RWPE1 (cell line): ENCODE measurements around the gene LRIG1.

Experiments used
- CTCF ChIA-PET: fragments of 350-600 bp; sonication (Branson Sonifier 250); formaldehyde crosslinking; extraction: SDS; loops from one replicate; lab custom pipeline; 2021; lab: Yijun Ruan, JAX
- POLR2A ChIA-PET: fragments of 400-600 bp; formaldehyde crosslinking; extraction: SDS; loops from one replicate; lab custom pipeline; 2020; ENCODE audit warnings: antibody characterized with exemption; ENCODE audit not compliant: low non-redundant PET; lab: Yijun Ruan, JAX
- DNase-seq: peaks from one replicate; pipeline ENCODE4 v3.0.0; 2012; ENCODE audit warnings: low spot score
- H3K27ac ChIP-seq: fragments of 450-650 bp; 2 replicates; pipeline ENCODE4 v1.5.1; 2017
- TF ChIP-seq, protein P1 (sequence below): fragments of 450-650 bp; conservative IDR thresholded peaks from 2 replicates; pipeline ENCODE4 v1.5.1; 2017; ENCODE audit warnings: low read depth, mild to moderate bottlenecking

The LRIG1 gene

DNA sequence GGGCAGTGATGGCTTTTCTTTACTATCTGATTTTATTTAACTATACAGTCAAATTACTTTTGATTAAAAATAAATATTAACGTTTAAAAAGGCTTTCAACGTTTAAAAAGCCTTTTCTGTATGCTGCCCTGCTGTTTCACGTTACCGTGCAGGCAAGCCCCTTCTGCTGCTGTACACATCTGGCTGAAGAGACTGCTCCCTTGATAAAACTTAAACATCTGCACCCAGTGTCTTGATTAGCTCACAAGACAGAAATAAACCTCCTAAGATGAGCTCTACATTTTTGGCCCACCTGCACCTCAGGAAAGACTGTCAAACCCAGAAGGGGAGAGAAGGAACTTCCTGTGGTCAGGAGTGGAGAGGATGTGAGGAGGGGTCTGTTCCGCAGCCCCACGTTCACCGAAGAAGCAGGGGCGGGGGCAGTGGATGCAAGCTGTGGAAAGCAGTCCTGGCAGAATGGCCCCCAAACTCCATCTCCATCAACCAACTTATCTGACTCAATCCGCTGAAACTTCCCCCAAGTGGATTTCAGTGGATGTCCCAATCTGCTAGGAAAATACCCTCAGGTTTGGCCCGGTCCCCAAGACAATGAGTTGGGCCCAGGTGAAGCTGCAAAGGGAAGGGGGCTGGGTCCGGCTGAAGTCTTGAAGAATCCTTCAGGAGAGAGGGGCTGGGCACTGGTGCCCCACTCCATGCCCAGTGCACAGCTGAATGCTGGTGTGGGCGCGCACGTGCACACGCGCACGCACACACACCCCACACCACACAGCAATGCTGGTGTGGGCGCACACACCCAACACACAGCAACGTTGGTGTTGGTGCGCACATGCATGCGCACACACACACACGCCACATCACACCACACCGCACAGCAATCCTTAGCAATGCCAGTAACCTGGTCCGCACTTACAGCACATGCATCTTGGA, 88.6 kb downstream of the LRIG1 start:
- no peak for DNase-seq
- POLR2A ChIA-PET, result no interaction called here
- CTCF ChIA-PET, result no interaction called here
- TF ChIP-seq, protein P1, sequence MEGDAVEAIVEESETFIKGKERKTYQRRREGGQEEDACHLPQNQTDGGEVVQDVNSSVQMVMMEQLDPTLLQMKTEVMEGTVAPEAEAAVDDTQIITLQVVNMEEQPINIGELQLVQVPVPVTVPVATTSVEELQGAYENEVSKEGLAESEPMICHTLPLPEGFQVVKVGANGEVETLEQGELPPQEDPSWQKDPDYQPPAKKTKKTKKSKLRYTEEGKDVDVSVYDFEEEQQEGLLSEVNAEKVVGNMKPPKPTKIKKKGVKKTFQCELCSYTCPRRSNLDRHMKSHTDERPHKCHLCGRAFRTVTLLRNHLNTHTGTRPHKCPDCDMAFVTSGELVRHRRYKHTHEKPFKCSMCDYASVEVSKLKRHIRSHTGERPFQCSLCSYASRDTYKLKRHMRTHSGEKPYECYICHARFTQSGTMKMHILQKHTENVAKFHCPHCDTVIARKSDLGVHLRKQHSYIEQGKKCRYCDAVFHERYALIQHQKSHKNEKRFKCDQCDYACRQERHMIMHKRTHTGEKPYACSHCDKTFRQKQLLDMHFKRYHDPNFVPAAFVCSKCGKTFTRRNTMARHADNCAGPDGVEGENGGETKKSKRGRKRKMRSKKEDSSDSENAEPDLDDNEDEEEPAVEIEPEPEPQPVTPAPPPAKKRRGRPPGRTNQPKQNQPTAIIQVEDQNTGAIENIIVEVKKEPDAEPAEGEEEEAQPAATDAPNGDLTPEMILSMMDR, result no peak
- peak overlapping the region; percentile 5; the same call in 1 of the 2 replicates for H3K27ac ChIP-seq

DNA sequence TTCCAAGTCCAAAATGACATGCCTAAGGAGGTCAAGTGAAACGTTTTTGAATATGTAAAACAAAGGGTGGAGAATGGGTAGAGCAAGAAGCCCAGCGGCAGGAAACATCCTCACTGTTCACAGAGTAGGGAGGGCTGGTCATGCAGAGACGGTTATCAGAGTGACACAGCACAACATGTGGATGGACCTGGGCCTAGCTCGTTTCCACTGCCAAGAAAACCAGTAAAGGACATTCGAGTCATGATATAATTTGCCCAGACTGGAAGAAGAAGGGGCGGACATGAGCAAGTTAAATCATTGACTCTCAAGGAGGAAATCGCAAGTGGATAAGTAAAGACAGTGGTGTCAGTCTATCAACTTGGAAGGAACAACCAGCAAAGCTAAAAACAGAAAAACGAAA, 89.3 kb downstream of the LRIG1 start:
- no peak overlapping the region for H3K27ac ChIP-seq
- ChIA-PET POLR2A (no interaction called here), CTCF (interaction anchor here (0.5 kb wide), 1 partner anchor 244 kb away, joined by 3 read pairs; no protein-coding TSS in a partner anchor)
- DNase-seq, result no peak
- TF ChIP-seq, protein P1, result no peak

DNA sequence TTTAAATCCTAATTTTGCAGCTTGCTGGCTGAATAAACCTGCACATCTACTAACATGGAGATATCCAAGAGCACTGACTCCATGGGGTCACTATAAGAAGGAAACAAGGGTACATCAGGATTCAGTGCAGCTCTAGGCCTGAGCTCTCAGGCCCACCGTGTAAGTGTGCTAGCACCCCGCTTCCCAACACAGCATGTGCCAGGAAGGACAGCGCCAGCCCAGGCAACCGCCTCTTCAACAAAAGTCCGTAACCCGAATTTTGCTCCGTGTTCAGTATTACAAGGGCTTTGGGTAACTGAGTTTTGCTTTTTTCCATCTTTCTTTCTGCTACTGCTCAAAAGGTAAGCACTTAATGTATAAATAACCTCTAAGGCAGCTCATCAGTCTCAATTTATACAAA, 89.8 kb downstream of the LRIG1 start:
- POLR2A ChIA-PET, result no interaction called here
- CTCF ChIA-PET, result interaction anchor here (0.5 kb wide), 1 partner anchor 244 kb away, joined by 3 read pairs; no protein-coding TSS in a partner anchor
- TF ChIP-seq, protein P1, result no peak
- DNase-seq, result no peak
- H3K27ac ChIP-seq, result no peak overlapping the region

DNA sequence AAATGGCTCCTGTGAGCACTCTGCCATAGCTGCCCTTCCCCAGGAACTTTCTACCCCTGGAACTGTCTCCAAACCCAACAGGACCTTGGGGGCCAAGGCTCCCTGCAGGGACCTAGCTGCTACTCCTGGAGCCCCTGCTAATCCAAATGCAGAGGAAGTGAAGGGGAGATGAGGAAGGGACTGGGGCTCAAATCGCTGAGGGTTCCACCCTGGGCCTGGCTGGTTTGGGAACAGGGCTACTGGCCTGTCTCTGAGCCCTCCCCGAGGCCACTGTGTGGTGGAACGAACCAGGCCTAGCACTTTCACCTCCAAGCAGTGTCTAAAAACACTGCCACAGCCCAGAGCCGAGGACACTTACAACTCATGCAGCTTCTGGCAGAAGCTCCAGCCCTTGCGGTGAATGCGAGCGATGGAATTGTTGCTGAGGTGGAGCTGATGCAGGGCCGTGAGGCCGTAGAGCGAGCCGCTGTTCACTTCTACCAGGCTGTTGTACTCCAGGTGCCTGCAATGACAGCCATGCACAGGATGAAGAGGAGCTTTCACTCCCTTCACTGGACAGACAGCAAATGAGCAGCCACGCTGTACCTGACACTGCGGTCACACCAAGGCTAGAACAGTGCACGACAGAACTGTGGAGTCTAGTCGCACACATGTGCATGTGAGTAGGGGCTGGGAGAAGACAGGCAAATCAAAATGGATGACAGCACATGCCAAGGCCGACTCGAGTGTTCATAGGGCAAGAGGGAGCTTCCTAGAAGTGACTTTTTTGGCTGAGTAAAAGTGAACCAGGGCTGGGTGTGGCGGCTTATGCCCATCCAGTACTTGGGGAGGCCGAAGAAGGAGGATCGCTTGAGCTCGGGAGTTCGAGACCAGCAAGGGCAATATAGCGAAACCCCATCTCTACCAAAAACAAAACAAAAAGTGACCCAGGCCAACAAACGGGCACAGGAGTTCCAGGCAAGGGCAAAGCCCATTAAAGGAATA, 90.8 kb downstream of the LRIG1 start:
- CTCF ChIA-PET, result interaction anchor here (0.6 kb wide), 1 partner anchor 312 kb away, joined by 3 read pairs; no protein-coding TSS in a partner anchor

DNA sequence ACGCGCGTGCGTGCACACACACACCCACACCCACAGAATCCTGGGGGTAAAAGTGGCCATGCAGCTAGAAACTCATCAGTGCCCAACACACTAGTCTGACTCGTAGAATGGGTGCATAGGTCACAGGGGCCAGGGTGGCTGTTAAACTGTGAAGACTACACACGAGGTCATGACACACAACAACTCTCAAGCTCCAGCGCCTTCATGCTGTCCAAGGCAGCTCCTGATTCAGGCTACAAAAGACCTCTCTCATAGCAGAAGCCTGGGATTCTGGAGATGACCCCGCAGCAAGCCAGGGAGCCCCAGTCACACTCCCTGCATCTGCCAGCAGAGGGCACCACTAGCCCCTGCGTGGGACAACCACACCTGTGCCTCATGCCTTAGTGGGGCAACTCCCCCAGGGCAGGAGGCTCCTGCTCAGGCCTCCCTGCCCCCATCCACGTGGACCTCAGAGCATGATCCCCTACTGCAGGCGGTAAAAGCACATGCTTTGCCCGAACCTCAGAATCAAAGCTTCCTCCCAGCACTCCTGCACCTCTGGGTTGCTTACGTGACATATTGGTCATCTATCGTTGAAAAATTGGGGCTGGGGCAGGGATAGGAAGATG, 93.1 kb downstream of the LRIG1 start:
- POLR2A ChIA-PET, result no interaction called here
- DNase-seq, result peak; percentile 77
- no peak overlapping the region for H3K27ac ChIP-seq
- TF ChIP-seq, protein P1, result peak; percentile 89
- CTCF ChIA-PET, result interaction anchor here (0.5 to 1.3 kb wide), 9 partner anchors 9 to 415 kb away, joined by 3 to 8 read pairs (median 3); no protein-coding TSS in a partner anchor

More for the DNA sequence above, 90.8 kb downstream of the LRIG1 start:
- peak overlapping the region; percentile 29 for H3K27ac ChIP-seq
- TF ChIP-seq, protein P1, result no peak
- POLR2A ChIA-PET, result no interaction called here
- no peak for DNase-seq
